Endothelial cell of umbilical vein (primary cell): Measurements from ENCODE around the gene OSBPL5. TPM values are rescaled to one million over a fixed set of nuclear protein-coding genes. Genes with fewer than 3 reads are reported as not detected.

ENCODE experiments used
- BruUV-seq: library from RNA; stranded (reverse); fragments of 400-500 nt; replicated peaks from 2 replicates; lab custom pipeline; 2021; lab: Mats Ljungman, UMichigan
- CTCF ChIA-PET: fragments of 300-600, 350-600 bp; sonication (Branson Sonifier 250); formaldehyde crosslinking; loops from one replicate; lab custom pipeline; 2021; ENCODE audit warnings: antibody characterized with exemption, inconsistent platforms; lab: Charles Lee
- POLR2A ChIA-PET: fragments of 300-600, 350-600 bp; sonication (Branson Sonifier 250); formaldehyde crosslinking; loops from one replicate; lab custom pipeline; 2021; ENCODE audit warnings: antibody characterized with exemption, inconsistent platforms; lab: Charles Lee
- DNase-seq: peaks from one replicate; pipeline ENCODE4 v3.0.0-alpha.2; 2011; ENCODE audit warnings: low read depth, low spot score
- FAIRE-seq: peaks from 2 replicates; lab custom pipeline; 2011; peaks lifted over from hg19 to GRCh38; lab: Jason Lieb, UNC
- H2AFZ ChIP-seq: 2 replicates; pipeline ENCODE4 v1.6.0; 2012; ENCODE audit warnings: low read depth, low read length, control low read depth, inconsistent platforms
- H3K27ac ChIP-seq: 2 replicates; pipeline ENCODE4 v1.5.1; 2011; ENCODE audit warnings: low read depth, mild to moderate bottlenecking, control low read depth, low read length, moderate library complexity; ENCODE audit not compliant: insufficient read depth
- H3K27me3 ChIP-seq, 2 experiments: 2 replicates each; pipeline versions ENCODE4 v1.6.0 to v1.6.1; 2011; ENCODE audit warnings: low read length in 2 of 2, mixed read lengths in 1 of 2; ENCODE audit not compliant: control insufficient read depth in 2 of 2, insufficient read depth in 2 of 2
- H3K36me3 ChIP-seq, 2 experiments: 2 replicates in 1 of 2; 3 replicates in 1 of 2; pipeline ENCODE4 v1.5.1; 2011; ENCODE audit warnings: low read length in 2 of 2, mild to moderate bottlenecking in 1 of 2, moderate library complexity in 1 of 2; ENCODE audit not compliant: control insufficient read depth in 2 of 2, insufficient read depth in 2 of 2; ENCODE audit errors: extremely low read depth in 1 of 2
- H3K4me1 ChIP-seq: 3 replicates; pipeline ENCODE4 v1.5.1; 2011; ENCODE audit warnings: mild to moderate bottlenecking, low read length; ENCODE audit not compliant: control insufficient read depth, insufficient read depth; ENCODE audit errors: extremely low read depth
- H3K4me2 ChIP-seq: 2 replicates; pipeline ENCODE4 v1.6.1; 2011; ENCODE audit warnings: low read length, control low read depth, mixed read lengths; ENCODE audit not compliant: insufficient read depth
- H3K4me3 ChIP-seq, 3 experiments: fragments of 200-600 bp in 1 of 3; sonication (generic), shearing (Covaris generic) in 1 of 3; replicated peaks in 1 of 3; 2 replicates each; pipeline ENCODE4 v1.5.1; 2011 to 2016; ENCODE audit warnings: control low read depth in 3 of 3, low read length in 3 of 3, mild to moderate bottlenecking in 2 of 3, inconsistent platforms in 1 of 3, low read depth in 1 of 3, moderate library complexity in 1 of 3; ENCODE audit not compliant: insufficient read depth in 1 of 3
- H3K79me2 ChIP-seq: 2 replicates; pipeline ENCODE4 v1.6.0; 2012; ENCODE audit warnings: low read length, inconsistent platforms; ENCODE audit not compliant: control insufficient read depth, insufficient read depth
- H3K9ac ChIP-seq: replicated peaks from 2 replicates; pipeline ENCODE3; 2011; ENCODE audit warnings: low read length, control low read depth; ENCODE audit not compliant: insufficient read depth; ENCODE audit errors: extremely low read depth
- H3K9me1 ChIP-seq: replicated peaks from 3 replicates; pipeline ENCODE4 v1.6.0; 2011; ENCODE audit warnings: mild to moderate bottlenecking, low read length; ENCODE audit not compliant: control insufficient read depth, insufficient read depth; ENCODE audit errors: extremely low read depth
- H3K9me3 ChIP-seq: replicated peaks from 2 replicates; pipeline ENCODE4 v1.5.1; 2012; ENCODE audit warnings: low read length, inconsistent platforms; ENCODE audit not compliant: control insufficient read depth, insufficient read depth
- H4K20me1 ChIP-seq: replicated peaks from 2 replicates; pipeline ENCODE3; 2011; ENCODE audit warnings: mild to moderate bottlenecking, low read length; ENCODE audit not compliant: control insufficient read depth, insufficient read depth; ENCODE audit errors: extremely low read depth
- CTCF ChIP-seq, 2 donors: IDR thresholded peaks; 1 replicate in 1 of 2; 2 replicates in 1 of 2; pipeline ENCODE4 v1.5.1; 2011; ENCODE audit warnings: low read length in 2 of 2, mild to moderate bottlenecking in 2 of 2, moderate library complexity in 2 of 2, control low read depth in 1 of 2, inconsistent platforms in 1 of 2, low read depth in 1 of 2; ENCODE audit not compliant: insufficient read depth in 1 of 2; ENCODE audit errors: extremely low read depth in 1 of 2
- EZH2 ChIP-seq: IDR thresholded peaks from 2 replicates; pipeline ENCODE4 v1.6.1; 2012; ENCODE audit warnings: borderline replicate concordance, low read depth, mild to moderate bottlenecking, moderate library complexity, low read length, inconsistent platforms; ENCODE audit not compliant: severe bottlenecking
- FOS ChIP-seq: IDR thresholded peaks from 2 replicates; pipeline ENCODE4 v1.6.1; 2011; ENCODE audit warnings: mild to moderate bottlenecking, low read length, moderate library complexity, borderline replicate concordance; ENCODE audit not compliant: insufficient read depth
- GATA2 ChIP-seq: IDR thresholded peaks from 2 replicates; pipeline ENCODE4 v1.7.0; 2011; ENCODE audit warnings: low read depth, mild to moderate bottlenecking, moderate library complexity, mixed read lengths, low read length; ENCODE audit not compliant: insufficient read length, insufficient read depth
- JUN ChIP-seq: IDR thresholded peaks from 2 replicates; pipeline ENCODE4 v1.6.1; 2011; ENCODE audit warnings: borderline replicate concordance, low read depth; ENCODE audit not compliant: insufficient read length, insufficient read depth
- MYC ChIP-seq: IDR thresholded peaks from one replicate; pipeline ENCODE4 v1.6.1; 2011; ENCODE audit warnings: mild to moderate bottlenecking, low read depth, low read length
- POLR2A ChIP-seq: IDR thresholded peaks from 2 replicates; pipeline ENCODE4 v1.6.1; 2012; ENCODE audit warnings: low read depth, mild to moderate bottlenecking, control low read depth, low read length
- POLR2AphosphoS5 ChIP-seq: IDR thresholded peaks from 2 replicates; pipeline ENCODE4 v1.6.1; 2012; ENCODE audit warnings: low read depth, mild to moderate bottlenecking, control low read depth, low read length, moderate library complexity; ENCODE audit not compliant: insufficient read depth
- dilution Hi-C: fragments of 300-500 bp; cut with MboI; formaldehyde crosslinking; loops from one replicate; pipeline ENCODE4 v1.15.0; 2019; ENCODE audit warnings: low sequenced_read_pairs; ENCODE audit not compliant: extremely low pct_ligation_motif_present
- intact Hi-C: fragments of 100-400 bp; cut with micrococcal nuclease; formaldehyde crosslinking; loops from one replicate; pipeline ENCODE4 v1.10.0; 2022
- polyA plus RNA-seq, 4 experiments: library from polyadenylated mRNA; depleted of rRNA in 3 of 4; stranded (reverse) in 3 of 4; unstranded in 1 of 4; fragments of >200 nt; gene quantifications; 2 replicates each; pipeline versions ENCODE4 v1.2.1 to v1.2.3, GENCODE V29; 2011 to 2012; ENCODE audit warnings: missing spikeins in 1 of 4
- total RNA-seq: library from RNA; stranded (reverse); gene quantifications from 2 replicates; pipeline ENCODE4 v1.2.3, GENCODE V29; 2021

Gene OSBPL5
- total and polyA plus RNA-seq, 2 donors (not counting 3 experiments of a cell fraction or from before 2014, with no cell fraction given) = 8.7 to 37.7 TPM

- no peak for FAIRE-seq
- Histone ChIP-seq H3K36me3 (no peaks in the 10 kb centered on the region), H4K20me1 (no peaks in the 10 kb centered on the region), H3K9me3 (no peaks in the 10 kb centered on the region), H3K9me1 (no peaks in the 10 kb centered on the region), H3K4me3 (no peak overlapping the region), H3K27ac (no peak overlapping the region), H3K79me2 (peaks cover 33% of the 10 kb centered on the region), H3K4me1 (no peaks in the 10 kb centered on the region), H3K27me3 (no peaks in the 10 kb centered on the region), H3K9ac (no peak overlapping the region), H2AFZ (no peak overlapping the region), H3K4me2 (no peak overlapping the region)
- intact Hi-C loops = no loop called here
- no peak for DNase-seq
- dilution Hi-C loops = no loop called here
- POLR2A ChIA-PET = no interaction called here
- TF ChIP-seq JUN (no peak), GATA2 (no peak), POLR2A (no peak), EZH2 (no peak), MYC (no peak), POLR2AphosphoS5 (no peak), CTCF (IDR thresholded peaks at IDR 0.05; ENCODE audit: extremely low read depth in 1 of 2, insufficient read depth in 1 of 2, low read depth in 1 of 2, low read length in 2 of 2) (no peak), FOS (no peak)
- BruUV-seq = no TSS peak
- CTCF ChIA-PET = no interaction called here
These were observed 11.0 kb downstream of the OSBPL5 start for GRCh38 chr11:3154001-3154599.
